Measurements from ENCODE around the gene ZIC1.

DNA sequence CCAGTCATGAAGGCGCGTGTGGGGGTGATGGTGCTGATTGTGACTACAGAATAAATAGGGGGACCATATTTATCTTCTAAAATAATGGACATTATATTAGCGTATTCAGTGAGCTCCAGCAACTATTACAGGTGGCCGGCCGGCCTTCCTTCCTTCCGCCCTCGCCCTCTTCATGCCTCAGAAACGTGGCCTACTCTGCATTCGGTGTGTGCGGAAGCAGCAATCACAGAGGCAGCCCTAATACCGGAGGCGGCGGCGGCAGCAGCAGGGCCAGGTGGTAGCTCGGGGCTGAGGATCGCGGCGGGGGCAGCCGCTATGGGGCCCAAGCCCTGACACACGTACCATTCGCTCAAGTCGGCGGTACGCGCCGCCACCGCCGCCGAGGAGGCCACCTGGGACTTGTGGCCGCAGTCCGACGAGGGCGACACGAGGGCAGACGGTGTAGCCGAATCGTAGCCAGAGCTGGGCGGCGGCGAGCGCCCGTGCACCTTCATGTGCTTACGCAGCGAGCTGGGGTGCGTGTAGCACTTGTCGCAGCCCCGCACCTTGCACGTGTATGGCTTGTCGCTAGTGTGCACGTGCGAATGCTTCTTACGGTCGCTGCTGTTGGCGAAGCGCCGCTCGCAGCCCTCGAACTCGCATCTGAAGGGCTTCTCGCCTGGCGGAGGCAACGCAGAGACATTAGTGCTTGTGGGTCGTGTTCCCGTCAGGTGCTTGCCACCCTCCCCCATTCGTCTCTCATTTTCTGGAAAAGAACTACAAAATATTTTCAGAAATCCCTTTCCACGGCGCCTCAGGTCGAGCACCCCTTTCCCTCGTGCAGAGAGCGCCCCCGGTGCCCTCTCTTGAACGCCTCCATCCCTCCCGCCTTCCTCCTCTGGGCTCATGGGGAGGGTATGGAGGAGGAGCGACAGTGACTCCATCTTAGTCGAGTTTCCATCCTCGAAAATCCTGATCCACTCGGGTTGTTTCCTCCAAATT lies 18.3 kb upstream of the ZIC1 start:
- TF ChIP-seq EZH2 (IDR thresholded peaks at IDR 0.05; ENCODE audit: insufficient read depth, poor library complexity, severe bottlenecking) (no peak), EZH2phosphoT487 (IDR thresholded peaks at IDR 0.05; ENCODE audit: insufficient read depth, low read depth) (no peak)
